NCI-H510A treated with DMSO at 0.1 percent for 48 hours (cell line): ENCODE data around the gene EGLN3.
A peak's percentile ranks its signal among the peaks of the same experiment; 100 is the strongest.
"Not testable (repeated sequence)": the region's sequence is repeated elsewhere in the genome, so short reads cannot be mapped to it uniquely, and the experiment has no call there.

Experiments used
- DNase-seq: peaks from one replicate; lab custom pipeline; 2025; lab: John Stamatoyannopoulos, UW

Gene EGLN3

DNA sequence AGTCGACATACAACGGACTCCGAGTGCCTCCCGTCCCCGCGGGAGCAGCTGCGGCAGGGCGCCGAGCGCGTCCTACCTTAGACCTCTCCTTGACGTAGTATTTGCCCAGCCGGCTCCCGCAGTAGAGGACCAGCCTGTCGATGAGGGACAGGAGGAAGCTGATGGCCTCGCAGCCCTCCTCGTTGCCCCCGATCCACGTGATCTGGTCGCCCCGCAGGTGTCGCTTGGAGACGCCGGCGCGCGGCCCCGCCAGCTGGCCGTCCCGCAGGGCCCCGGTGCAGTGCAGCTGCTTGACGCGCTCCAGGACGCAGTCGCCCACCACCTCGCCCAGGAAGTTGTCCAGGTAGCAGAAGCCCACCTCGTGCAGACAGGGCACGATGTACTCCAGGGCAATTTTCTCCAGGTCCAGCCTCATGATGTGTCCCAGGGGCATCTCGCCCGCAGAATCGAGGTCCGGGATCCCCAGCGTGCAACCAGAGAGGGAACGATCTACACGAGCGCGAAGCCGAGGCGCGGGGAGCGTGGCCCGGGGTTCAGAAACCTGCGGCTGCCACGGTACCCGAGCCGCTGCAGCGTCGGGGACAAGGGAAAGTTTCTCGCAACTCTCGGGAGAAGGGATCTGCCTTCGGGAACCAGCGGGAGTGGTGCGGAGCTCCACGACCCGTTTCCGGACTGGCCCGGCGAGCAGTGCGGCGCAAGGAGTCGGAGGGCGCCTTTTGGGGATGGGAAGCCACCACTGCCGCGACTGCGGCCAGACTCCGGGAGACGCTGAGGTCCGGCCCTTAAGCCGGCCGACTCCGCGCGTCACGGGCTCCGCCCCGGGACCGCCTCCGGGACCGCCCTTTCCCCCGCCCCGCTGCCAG, at the start of gene EGLN3:
Gene EGLN3, minus strand, starts transcription at position 755 of the 863 bp plus-strand sequence. Its CDS starts 322 bp downstream, at position 433.
- peak; percentile 71 for DNase-seq

DNA sequence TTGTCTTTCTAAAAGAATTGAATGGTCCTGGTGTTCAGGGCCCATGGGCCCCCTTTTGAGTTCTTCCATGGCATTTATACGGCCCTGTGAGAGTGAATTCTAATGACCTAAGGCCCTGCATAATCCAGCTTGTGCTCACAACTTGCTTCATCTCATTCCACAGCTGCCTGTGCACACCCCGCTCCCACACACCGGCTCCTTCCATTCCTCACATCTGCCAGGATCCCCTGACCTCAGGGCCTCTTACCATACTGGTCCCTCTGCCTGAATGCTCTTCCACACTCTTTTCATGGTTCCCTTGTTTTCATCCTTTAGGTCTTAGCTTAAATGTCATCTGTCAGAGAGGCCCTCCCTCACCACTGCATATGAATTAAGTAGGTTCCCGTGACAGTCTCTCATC, 49.5 kb upstream of the EGLN3 start:
- no peak for DNase-seq

DNA sequence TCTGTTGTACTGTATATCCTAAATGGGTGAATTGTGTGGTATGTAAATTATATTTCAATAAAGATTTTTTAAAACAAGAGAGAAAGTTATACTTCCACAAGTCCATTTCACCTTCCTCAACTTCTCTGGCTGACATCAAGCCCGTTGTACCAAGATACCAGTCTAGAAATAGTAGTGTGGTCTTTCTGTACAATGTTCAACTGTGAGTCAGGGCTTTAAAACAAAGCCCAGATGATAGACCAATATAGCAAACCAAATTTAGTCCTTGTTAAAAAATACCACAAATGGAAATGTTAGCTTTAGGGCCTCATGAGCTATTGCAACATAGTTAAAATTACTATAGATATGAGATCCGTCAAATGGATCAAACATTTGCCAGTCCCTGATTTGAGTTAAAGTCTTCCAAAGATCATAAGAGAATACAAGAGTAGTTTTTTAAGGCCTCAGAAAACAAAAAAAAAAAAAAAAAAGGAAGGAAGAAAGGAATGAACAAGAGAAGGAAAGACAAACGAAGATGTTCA, 49.0 kb upstream of the EGLN3 start:
- DNase-seq, result no peak

DNA sequence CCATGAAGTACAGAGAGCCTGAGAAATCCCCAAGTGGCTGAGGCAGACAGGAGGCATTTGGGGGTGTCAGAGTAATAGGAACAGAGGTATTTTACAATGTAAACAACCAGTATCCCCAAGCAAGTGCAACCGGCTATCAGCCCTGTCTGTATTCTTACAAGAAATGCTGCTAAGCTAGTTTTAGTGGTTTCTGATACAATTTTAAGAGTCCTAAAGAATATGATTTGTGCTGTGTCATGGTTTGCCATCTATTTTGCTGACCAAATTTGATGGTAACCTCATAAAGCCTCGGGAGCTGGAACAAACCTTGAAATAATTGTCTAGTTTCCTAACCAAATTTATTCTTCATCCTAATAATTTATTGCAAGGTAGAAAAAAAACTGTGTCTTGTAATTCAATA, 46.7 kb upstream of the EGLN3 start:
- DNase-seq, result no peak

DNA sequence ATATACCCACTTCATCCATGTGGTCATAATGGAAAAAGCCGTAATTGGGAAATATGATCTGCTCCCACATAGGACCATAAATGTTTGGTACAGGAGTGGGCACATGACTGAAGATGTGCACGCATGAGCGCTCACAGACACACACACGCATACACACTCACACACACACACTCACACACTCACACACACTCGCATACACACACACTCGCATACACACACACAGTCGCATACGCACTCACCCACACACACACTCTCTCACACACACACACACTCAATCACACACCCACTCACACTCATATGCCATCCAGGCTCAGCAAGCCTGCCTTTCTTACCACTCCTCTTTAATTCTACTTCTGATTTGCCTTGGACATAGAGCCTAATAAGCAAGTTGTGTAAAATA, 45.6 kb upstream of the EGLN3 start:
- peak; percentile 22 for DNase-seq

DNA sequence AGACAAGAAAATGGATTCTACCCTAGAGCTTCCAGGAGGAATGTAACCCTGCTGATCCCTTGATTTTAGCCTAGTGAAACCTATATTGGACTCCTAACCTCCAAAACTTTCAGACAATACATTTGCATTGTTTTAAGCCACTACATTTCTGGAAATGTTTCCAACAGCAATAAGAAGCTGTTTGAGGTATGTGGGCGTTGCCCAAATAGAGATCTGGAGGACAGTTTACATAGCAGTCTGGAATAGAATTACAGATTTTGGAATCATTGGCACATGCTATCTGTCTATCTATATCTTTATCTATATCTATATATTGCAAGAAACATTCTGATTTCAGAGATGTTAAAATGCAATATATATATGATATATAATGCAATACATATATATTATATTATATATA, 42.4 kb upstream of the EGLN3 start:
- no peak for DNase-seq

DNA sequence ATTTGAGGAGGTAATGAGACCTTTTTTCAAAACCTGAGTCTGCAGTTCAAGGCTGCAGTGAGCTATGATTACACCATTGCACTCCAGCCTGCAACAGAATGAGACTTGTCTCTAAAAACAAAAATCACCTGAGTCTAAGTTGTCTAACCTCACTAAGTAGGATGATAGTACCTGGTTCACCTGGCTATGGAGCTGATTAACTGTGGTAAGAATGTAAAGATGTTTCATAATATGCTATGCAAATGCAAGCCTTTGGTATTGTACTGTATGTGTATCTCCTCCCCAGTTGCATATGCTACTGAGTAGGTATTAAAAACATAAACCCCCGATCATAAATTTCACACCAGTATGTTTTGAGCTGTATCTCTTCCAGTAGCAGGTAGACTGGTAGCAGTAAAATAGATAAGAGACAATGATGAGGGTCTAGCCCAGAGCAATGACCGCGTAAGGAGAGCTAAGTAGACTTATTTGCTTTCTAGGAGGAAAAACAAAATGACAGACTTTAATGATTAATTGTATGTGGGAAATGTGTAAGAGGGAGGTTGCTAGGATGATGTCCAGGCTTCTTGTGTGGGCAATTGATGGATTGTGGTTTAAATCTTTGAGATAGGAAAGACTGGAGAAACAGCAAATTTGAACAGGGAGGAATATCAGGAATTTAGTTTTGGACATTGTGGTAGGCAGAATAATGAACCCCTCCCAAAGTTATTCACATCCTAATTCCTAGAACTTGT, 41.6 kb upstream of the EGLN3 start:
- DNase-seq, result no peak

DNA sequence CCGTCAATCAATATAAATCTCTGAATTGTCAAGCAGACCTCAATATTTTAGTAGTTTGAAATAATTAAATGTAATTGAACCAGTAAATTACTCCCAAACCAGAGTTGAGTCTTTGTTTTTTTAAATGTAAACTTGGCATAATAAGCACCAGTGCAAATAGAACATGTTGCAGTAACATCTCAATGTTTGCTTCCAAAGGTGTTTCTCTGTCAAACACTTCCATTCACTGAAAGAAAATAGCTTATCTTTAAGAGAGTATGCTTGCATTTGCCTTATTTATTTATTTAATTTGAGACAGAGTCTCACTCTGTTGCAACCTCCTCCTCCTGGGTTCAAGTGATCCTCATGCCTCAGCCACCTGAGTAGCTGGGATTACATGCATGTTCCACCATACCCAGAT, 39.9 kb upstream of the EGLN3 start:
- DNase-seq, result no peak

DNA sequence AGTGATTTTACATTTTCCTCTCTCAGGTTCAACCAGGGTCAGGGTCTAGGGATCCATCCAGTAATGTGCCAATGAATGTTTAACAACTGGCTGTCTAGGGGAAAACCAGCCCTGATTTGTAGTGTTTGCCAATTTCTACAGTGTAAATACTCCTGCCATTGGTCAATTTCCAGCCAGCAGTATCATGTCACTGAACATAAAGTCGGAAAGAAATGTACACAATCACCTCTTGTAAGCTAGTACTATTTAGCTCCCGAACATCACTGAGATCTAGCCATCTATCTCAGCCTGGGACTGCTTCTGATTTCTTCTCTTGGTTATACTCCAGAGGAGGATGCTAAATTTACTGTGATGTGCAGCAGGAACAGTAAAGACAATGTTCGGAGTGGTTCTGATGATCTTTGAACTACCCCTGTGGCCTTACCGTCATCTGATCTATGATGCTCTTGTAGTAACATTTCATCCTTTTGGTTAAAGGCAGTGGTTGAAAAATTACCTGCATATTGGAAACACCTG, 36.7 kb upstream of the EGLN3 start:
- DNase-seq, result peak; percentile 18

DNA sequence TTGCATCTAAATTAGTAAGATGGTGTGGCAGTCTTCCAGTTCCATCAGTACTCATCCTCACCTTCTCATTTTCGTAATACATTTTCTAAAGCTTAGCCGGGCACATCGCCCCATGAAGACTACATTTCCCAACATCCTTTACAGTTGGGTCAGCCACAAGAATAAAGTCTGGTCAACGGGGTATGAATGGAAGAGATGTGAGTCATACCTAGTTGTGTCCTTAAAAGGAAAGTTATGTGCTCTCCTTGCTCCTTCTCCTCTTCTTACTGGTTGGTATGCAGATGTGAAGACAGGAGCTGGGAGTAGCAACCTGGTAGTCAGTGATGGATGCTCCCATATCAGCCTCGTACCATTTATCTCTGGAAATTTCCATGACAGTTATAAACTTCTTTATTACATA, 35.9 kb upstream of the EGLN3 start:
- DNase-seq, result no peak

DNA sequence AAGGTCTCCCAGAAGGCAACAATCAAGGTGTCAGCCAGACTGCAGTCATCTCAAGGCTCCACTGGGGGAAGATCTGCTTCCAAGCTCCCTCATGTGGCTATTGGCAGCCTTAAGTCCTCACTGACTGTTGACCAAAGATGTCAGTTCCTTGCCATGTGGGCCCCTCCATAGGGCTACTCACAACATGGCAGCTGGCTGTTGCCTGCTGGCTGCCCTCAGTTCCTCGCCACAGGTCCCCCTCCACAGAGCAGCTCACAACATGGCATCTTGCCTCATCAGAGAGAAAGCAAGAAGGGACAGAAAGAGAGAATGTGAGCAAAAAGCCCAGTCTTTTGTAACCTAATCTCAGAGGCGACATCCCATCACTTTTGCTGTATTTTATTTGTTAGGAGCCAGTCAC, 34.4 kb upstream of the EGLN3 start:
- DNase-seq, result no peak

DNA sequence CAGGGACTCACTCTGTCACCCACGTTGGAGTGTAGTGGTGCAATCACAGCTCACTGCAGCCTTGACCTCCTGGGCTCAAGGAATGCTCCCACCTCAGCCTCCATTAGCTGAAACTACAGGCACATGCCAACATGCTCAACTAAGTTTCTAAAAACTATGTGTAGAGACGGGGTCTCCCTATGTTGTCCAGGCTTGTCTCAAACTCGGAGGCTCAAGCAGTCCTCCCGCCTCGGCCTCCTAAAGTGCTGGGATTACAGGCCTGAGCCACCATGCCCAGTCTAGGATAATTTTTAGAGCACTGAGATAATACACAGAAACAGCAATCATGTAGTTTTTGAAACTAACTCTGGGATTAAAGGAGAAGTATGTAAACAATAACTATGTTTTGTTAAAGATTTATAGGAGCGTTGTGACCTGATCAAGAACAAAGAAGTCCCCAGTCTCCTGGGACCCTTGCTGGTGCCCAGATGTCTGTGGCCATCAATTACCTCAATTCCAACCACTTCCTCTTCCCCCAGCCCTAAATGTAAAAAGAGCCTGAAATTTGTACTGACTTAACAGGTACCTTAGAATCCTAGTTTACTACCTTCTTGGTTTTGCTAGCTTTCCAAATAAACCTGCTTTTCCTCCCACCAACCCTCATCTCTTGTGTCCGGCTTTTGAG, 28.9 kb upstream of the EGLN3 start:
- no peak for DNase-seq

DNA sequence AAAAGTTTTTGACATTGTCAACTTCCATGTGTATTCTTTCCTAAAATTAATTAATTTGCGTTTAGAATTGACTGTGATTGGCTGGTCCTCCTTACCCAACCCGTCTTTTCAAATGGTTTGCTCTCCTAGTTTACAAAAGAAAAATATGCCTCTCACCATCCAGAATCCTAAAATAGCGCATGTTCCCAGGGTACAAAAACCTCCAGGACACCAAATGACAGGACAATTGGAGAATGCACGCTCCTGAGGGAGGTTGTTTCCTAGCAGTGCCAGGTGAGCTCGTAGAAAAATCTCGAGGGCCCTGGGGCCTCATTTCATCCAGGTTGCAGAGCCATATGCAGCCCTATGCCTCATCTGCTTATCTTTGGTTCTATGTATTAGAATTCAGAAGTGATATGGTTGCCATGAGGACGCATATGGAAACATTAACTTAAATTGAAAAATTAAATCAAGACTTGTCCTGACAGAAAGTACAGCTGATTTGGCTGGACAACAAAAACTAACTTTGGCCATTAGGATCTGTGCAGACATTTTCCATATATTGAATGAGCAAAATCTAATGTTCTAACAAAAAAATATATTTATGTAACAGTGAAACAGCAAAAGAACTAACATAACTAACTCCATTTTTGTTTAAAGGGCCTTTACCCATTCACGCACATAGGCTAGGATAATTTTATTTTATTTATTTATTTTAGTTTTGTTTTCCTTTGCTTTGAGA, 28.2 kb upstream of the EGLN3 start:
- no peak for DNase-seq

DNA sequence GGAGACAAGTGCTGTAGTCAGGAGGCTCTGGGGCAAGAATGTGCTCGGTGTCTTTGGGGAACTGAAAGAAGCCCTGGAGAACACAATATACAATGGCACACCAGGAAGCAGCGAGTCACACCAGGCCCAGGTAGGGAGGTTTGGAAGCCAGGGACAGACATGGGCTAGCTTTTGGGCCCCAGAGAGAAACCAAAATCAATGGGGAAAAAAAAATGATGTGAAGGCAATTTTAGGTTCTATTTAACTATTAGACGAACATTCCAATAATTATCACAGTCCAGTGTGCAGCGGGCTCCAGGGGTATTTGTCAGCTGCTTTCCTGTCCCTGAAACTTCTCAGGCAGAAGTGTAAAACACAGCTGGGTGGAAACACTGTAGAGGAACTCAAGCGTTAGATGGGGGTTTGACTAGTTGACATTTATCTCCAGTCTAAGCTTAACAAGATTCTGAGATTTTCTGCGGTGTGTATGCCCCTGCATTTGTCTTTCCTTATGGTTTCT, 21.8 kb upstream of the EGLN3 start:
- no peak for DNase-seq

DNA sequence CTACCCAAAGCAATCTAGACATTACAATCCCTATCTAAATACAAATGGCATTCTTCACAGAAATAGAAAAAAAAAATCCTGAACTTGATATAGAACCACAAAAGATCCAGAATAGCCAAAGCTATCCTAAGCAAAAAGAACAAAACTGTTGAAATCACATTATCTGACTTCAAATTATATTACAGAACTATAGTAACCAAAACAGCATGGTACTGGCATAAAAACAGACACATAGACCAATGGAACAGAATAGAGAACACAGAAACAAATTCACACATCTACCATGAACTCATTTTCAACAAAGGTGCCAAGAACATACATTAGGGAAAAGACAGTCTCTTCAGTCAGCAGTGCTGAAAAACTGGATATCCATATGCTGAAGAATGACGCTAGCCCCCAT, 19.0 kb upstream of the EGLN3 start:
- DNase-seq, result not testable (repeated sequence)

DNA sequence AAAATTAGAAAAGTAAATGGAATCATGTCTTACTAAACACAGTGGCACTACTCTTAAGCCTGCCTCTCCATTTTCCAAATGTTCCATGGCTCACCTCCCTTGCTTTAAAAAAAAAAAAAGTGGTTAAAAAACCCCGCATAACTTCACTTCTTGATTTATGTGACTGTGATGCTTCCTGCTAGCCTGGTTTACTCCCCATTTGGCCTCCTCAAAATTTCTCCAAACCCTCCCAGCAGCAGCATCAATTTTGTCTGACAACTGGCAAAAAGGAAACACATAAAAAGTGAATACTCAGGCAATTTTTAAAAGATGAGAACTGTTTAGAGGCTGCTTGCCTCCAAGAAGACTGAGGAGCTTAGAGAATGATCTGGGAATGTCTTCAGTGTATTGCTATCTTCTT, 17.8 kb upstream of the EGLN3 start:
- DNase-seq, result no peak

DNA sequence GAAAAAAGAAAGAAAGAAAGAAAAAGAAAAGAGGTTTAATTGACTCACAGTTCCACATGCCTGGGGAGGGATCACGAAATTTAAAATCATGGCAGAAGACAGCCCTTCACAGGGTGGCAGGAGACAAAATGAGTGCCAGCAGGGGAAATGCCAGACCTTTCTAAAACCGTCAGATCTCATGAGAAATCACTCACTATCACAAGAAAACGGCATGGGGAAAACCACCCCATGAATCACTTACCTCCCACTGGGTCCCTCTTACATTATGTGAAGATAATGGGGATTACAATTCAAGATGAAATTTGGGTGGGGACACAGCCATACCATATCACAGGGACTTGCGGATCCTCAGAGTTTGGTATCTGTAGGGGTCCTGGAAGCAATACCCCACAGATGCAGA, 16.3 kb upstream of the EGLN3 start:
- DNase-seq, result no peak

DNA sequence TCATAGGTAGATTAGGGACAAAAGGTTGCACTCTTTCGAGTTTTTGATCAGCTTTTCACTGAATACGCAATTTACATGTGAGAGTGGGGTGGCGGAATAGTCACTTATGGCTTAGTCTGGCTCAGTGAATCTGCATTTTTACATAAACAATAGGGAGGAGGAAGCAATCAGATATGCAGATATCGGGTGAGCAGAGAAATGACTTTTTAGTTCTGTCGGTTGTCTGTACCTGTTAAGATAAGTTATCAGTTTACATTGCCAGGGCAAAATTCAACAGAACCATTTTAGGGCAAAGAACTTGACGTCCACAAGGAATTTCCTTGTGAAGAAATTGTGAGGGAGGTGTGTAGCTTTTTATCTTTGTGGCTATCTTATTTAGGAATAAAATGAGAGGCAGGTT, 15.4 kb upstream of the EGLN3 start:
- no peak for DNase-seq

DNA sequence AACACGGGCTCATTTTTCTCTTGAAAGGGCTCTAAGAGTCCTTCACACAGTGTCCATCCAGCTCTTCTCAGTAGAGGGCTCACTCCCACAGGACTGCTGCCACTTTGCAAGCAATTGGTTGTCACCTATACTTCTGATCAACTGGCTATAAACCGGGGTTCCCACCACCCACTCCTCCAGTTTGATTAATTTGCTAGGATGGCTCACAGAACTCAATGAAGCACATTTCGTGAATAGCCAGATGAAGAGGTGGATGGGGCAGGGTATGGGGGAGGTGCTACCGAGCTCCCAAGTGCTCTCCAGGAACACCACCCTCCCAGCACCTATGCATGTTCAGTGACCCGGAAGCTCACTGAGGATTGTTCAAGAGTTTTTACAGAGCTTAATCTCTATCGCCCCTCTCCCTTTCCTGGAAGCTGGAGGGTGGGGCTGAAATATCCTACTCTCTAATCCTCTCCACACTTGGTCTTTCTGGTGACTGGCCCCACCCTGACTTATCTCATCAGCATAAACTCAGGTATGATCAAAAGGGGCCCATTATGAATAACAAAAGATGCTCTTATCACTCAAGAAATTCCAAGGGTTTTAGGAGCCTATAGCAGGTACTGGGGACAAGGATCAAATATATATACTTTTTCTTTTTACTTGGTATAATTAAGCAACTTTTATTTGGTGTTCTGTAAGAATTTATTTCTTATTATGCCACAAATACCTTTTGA, 13.9 kb upstream of the EGLN3 start:
- DNase-seq, result no peak

DNA sequence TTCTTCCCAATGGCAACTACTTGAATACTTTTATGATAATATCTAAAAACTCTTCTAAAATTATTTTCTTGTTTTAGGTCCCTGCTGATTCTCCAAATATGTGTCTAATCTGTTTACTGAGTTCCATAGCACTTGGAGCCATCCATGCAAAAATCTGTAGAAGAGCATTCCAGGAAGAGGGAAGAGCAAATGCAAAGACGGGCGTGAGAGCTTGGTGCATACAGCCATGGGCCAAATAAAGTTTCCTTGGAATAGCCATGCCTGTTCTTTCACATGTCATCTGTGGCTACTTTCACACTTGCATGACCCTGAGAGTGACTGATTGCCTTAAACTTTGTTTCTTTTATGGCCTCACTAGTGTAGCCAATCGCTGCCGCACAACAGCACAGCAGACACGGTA, 13.0 kb upstream of the EGLN3 start:
- no peak for DNase-seq

DNA sequence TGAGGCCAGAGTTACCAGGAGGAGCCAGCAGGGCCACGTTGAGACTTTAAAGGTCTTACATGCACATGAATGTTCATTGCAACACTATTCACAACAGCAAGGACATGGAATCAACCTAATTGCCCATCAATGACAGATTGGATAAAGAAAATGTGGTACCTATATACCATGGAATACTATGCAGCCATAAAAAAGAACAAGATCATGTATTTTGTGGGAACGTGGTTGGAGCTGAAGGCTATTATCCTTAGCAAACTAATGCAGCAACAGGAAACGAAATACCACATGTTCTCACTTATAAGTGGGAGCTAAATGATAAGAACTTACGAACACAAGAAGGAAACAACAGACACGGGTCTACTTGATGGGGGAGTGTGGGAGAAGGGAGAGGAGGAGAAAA, 11.6 kb upstream of the EGLN3 start:
- not testable (repeated sequence) for DNase-seq
